Muscle of back (tissue), 11 donors: ENCODE data around the gene TMIE. TPM values are rescaled to one million over a fixed set of nuclear protein-coding genes. Genes with fewer than 3 reads are reported as not detected.

Experiments
- DNase-seq, 3 donors: peaks; one replicate each; pipeline versions ENCODE4 v3.0.0 to v3.0.0-alpha.2; 2013
- polyA plus RNA-seq, 10 donors: library from polyadenylated mRNA; unstranded; fragments of 120-200 nt; gene quantifications; one replicate each; pipeline ENCODE4 v1.2.1, GENCODE V29; 2013; ENCODE audit not compliant: insufficient read length in 10 of 10

Gene TMIE
- polyA plus RNA-seq, 10 donors, result 0.62 to 1.9 (median 0.90) TPM

- no peak for DNase-seq
Observed at GRCh38 chr3:46708401-46709156, 7.4 kb downstream of the TMIE start.

- DNase-seq, result no peak
Observed at GRCh38 chr3:46709157-46709654, 8.0 kb downstream of the TMIE start.

GRCh38 chr3:46709721-46710120 is 8.5 kb downstream of the TMIE start:
- DNase-seq, result no peak

- DNase-seq, result no peak
Observed at GRCh38 chr3:46710229-46710628, 9.0 kb downstream of the TMIE start.

GRCh38 chr3:46710671-46711295 is 9.6 kb downstream of the TMIE start:
- no peak for DNase-seq

- DNase-seq, result no peak
Observed at GRCh38 chr3:46711305-46711704, 10.1 kb downstream of the TMIE start.

GRCh38 chr3:46711760-46712159 is 10.6 kb downstream of the TMIE start:
- DNase-seq, result no peak

GRCh38 chr3:46712191-46713049 is 11.2 kb downstream of the TMIE start:
- DNase-seq, result no peak

GRCh38 chr3:46713050-46713897 is 12.1 kb downstream of the TMIE start:
- no peak for DNase-seq

- DNase-seq, result no peak
Observed at GRCh38 chr3:46713898-46714552, 12.8 kb downstream of the TMIE start.

- DNase-seq, result no peak
Observed at GRCh38 chr3:46714728-46715506, 13.7 kb downstream of the TMIE start.

- no peak for DNase-seq
Observed at GRCh38 chr3:46715507-46716175, 14.4 kb downstream of the TMIE start.

- no peak for DNase-seq
Observed at GRCh38 chr3:46716461-46717441, 15.6 kb downstream of the TMIE start.

GRCh38 chr3:46717447-46718231 is 16.4 kb downstream of the TMIE start, which contains the start of gene PRSS50:
Gene PRSS50, minus strand, starts transcription at chr3:46717869. Its CDS starts 45 bp downstream, at chr3:46717824.
- DNase-seq, result no peak

- no peak for DNase-seq
Observed at GRCh38 chr3:46719044-46719565, 17.9 kb downstream of the TMIE start.

GRCh38 chr3:46719735-46720271 is 18.6 kb downstream of the TMIE start:
- DNase-seq, result no peak

- DNase-seq, result no peak
Observed at GRCh38 chr3:46721009-46721408, 19.8 kb downstream of the TMIE start.
